GM19240 (cell line): ENCODE results near the gene CACNA1E.
"Not testable (repeated sequence)": the region's sequence is repeated elsewhere in the genome, so short reads cannot be mapped to it uniquely, and the experiment has no call there.

Experiments
- DNase-seq: peaks from one replicate; pipeline ENCODE4 v3.0.0; 2011; ENCODE audit warnings: low spot score; ENCODE audit not compliant: insufficient read length

CACNA1E gene

DNA sequence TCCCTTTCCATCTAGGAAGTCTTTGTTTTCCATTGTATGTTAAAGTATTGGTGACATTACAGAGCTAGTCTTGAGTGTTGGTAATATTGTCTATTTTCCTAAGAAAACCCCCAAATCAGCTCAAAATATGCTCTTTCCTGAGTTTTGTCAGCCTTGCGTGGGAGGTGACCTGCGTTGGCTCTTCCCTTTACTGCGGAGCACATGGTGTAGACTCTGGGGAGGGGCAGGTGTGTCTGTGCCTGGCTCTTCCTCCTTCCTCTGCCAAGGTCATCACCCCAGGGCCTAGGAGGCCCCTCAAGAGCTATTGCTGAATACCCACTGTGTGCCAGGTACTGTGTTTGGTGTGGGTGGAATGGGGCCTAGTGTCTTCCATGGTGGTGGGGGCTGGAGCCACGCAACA, 33.4 kb downstream of the CACNA1E start:
- no peak for DNase-seq

- DNase-seq: no peak
Measured at GRCh38 chr1:181517181-181517875, 34.0 kb downstream of the CACNA1E start.

- no peak for DNase-seq
Measured at GRCh38 chr1:181518152-181518551, 34.8 kb downstream of the CACNA1E start.

- no peak for DNase-seq
Measured at GRCh38 chr1:181522864-181523263, 39.5 kb downstream of the CACNA1E start.

- no peak for DNase-seq
Measured at GRCh38 chr1:181525104-181525721, 41.9 kb downstream of the CACNA1E start.

DNA sequence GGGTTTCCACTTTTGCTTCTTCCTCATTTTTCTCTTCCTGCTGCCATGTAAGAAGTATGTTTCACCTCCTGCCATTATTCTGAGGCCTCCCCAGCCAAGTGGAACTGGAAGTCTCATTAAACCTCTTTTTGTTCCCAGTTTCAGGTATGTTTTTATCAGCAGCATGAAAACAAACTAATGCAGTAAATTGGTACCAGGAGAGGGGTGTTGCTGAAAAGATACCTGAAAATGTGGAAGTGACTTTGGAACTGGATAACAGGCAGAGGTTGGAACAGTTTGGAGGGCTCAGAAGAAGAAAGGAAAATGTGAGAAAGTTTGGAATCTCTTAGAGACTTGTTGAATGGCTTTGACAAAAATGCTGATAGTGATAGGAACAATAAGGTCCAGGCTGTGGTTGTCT, 44.9 kb downstream of the CACNA1E start:
- DNase-seq: not testable (repeated sequence)

DNA sequence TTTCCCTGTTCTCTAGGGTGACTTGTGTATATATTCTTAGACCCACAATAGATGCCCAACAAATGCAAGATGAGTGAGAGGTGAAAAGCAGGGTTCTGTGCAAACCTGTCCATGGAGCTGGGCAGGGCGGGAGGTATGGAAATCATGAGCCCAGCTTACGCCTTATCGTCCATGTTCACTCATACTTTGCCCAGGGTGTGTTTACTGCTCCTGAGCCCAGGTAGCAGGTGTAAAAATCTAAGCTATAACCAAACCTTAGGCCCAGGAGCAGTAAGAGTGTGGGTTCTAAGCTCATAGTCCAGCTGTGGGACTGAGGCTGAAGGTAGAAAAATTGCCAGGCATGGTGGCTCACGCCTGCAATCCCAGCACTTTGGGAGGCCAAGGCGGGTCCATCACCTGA, 48.1 kb downstream of the CACNA1E start:
- no peak for DNase-seq

- no peak for DNase-seq
Measured at GRCh38 chr1:181531951-181532600, 48.8 kb downstream of the CACNA1E start.

- DNase-seq: no peak
Measured at GRCh38 chr1:181538836-181539235, 55.5 kb downstream of the CACNA1E start.

- DNase-seq: no peak
Measured at GRCh38 chr1:181541458-181541857, 58.1 kb downstream of the CACNA1E start.

GRCh38 chr1:181541947-181542346, 58.6 kb downstream of the CACNA1E start:
- no peak for DNase-seq

GRCh38 chr1:181542406-181542805, 59.1 kb downstream of the CACNA1E start:
- DNase-seq: not testable (repeated sequence)

GRCh38 chr1:181545395-181545794, 62.1 kb downstream of the CACNA1E start:
- no peak for DNase-seq

- DNase-seq: no peak
Measured at GRCh38 chr1:181548497-181548896, 65.2 kb downstream of the CACNA1E start.

- DNase-seq: no peak
Measured at GRCh38 chr1:181551249-181551648, 67.9 kb downstream of the CACNA1E start.

DNA sequence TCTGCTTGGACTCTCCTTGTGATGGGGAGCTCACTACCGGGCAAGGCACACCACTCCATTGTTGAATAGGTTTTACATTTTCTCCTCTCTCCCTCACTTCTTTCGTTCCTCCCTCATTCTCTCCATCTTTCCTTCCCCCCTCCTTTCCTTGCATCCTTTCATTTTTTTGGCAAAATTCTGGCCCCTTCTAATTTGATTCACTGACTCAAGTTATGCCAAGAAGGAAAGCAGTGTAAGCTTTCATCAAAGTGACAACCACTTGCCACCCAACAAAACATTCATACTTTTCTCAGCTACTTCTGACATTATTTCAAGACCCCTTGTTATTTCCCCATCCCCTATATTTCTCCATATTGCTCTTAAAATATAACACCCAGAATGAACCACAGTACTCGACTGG, 68.4 kb downstream of the CACNA1E start:
- DNase-seq: no peak

- no peak for DNase-seq
Measured at GRCh38 chr1:181554465-181554864, 71.1 kb downstream of the CACNA1E start.

DNA sequence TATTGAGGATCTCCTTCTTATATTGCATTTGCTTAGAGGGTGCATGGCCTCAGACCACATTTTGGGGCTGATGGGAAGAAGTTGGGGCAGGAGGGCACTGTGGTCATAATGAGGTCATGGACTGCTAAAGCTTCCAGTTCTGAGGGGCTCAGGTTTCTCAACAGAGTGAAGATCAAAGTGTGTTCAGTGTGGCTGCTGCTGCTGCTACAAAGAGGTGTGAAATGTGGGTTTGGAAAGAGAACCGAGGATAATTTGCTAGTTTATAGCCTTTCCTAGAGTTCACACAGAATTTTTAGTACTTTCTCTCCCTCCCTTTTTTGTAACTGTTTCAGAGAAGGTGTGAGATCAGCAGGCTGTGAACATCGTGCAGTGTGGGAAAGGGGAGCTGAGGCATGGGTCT, 73.3 kb downstream of the CACNA1E start:
- DNase-seq: no peak

DNA sequence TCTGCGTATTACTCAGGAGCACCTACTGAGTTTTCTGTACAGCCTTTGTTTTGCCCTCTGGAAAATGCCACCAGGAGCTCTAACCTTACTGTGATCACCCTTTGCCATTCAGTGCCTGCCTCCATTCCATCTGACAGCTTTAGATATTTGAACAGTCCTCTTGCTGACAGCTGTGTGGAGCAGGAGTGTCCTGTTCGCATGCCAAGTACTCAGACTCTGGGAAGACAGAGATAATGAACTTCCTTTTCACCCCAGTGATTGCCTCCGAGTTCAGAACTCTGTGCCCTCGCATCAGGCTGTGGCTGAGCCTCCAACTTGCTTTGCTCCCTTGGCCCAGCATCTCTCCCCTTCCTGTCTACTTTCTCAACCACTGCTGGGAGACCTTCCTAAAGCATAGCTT, 74.0 kb downstream of the CACNA1E start:
- no peak for DNase-seq

GRCh38 chr1:181558416-181558815, 75.1 kb downstream of the CACNA1E start:
- no peak for DNase-seq

DNA sequence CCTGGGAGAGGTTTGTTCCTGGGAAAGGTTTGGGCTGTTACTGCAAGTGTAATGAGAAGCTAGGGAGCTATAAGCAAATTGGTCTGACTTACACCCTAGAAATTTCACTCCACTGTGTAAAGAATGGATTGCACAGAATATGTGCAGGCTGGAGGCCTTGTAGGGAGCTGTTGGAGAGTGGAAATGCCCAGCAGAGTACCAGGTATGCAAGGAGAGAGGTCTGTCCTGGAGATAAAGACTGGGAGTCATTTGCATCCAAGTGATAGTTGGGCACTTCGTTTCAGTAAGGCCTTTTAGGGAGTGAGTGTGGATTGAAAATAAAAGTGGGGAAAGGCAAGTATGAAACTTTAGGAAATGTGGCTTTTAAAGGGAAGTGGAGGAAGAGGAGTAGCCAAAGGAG, 75.8 kb downstream of the CACNA1E start:
- DNase-seq: no peak

- DNase-seq: no peak
Measured at GRCh38 chr1:181562395-181562794, 79.1 kb downstream of the CACNA1E start.

GRCh38 chr1:181568736-181569135, 85.4 kb downstream of the CACNA1E start:
- no peak for DNase-seq
